Left ventricle myocardium superior (tissue), 1 donor: ENCODE results near the gene LYZL4. TPM values are rescaled to one million over a fixed set of nuclear protein-coding genes. Genes with fewer than 3 reads are reported as not detected.
A peak's percentile ranks its signal among the peaks of the same experiment; 100 is the strongest.

Source experiments
- ATAC-seq: fragments of 200-7000 bp; cut with Tn5 transposase; one replicate; pipeline ENCODE4 v1.9.1; 2020; ENCODE audit warnings: mild to moderate bottlenecking, moderate library complexity
- DNase-seq: peaks from one replicate; pipeline ENCODE4 v3.0.0-alpha.2; 2020
- intact Hi-C: fragments of 100-400 bp; cut with micrococcal nuclease; formaldehyde crosslinking; loops from one replicate; pipeline ENCODE4 v1.11.0; 2022
- total RNA-seq: library from RNA; stranded (reverse); fragmentation: NEBNext Ultra II Directional; extraction: Animal tissue kit (Norgen Biotek cat#: 25700); gene quantifications from one replicate; pipeline ENCODE4 v1.2.1, GENCODE V29; 2021
- donor health status: DM: no; HTN: yes; CAD: no; lungs with severe emphysema.

Gene LYZL4
- total RNA-seq, 1 donor from 2014 or later = not detected

DNA sequence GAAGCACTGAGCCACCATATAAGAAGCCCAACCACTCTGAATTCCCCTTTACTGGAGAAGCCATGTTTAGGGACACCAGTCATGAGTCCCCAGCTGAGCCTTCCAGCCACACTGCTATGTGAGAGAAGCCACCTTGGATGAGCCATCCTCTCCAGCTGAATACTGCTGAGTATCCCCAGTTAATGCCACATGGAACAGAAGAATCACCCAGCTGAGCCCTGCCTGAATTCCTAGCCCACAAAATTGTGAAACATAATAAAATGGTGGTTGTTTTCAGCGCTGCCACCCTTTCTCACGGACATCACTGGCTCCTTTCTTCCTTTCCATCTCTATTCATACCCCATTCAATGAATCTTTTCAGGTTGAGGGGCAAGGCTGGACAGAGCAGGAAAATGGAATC lies 22.1 kb upstream of the LYZL4 start:
- ATAC-seq (no peak), DNase-seq (no peak)
- intact Hi-C loops = no loop called here

DNA sequence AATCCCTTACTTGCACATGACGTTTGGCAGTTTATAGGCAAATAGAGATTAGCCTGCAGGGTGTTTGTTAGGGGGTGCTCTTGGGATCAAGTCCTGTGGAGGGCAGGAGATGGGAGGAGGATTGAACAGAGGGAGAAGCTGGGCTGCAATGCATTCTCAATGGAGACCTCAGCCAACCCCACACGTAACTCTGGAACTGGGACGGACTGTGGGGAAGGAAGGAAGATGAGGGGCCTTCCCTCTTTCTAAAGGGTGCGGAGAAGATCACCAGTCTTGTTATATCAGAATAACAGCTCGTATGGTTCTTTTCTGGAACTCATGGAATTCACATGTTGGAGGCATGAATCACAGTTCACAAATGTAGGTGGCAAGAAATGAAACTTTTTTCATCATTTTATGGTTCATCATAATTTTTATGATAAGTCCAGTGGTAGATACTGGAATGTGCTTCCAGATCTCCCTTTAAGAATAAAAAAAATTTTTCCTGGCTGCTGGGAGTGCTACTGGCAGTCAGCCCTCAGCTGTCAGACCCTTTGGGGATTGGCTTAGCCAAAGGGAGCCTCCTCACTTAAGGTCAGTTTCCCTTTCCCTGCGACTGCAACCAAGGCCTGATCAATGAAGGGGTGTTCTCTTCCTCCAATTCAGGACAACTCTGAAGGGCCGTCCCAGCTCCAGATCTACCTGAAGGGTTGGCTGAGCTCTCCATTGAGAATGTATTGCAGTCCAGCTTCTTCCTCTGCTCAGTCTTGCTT lies 20.5 kb upstream of the LYZL4 start:
- ATAC-seq = peak; percentile 52
- intact Hi-C loops = no loop called here
- DNase-seq = no peak

DNA sequence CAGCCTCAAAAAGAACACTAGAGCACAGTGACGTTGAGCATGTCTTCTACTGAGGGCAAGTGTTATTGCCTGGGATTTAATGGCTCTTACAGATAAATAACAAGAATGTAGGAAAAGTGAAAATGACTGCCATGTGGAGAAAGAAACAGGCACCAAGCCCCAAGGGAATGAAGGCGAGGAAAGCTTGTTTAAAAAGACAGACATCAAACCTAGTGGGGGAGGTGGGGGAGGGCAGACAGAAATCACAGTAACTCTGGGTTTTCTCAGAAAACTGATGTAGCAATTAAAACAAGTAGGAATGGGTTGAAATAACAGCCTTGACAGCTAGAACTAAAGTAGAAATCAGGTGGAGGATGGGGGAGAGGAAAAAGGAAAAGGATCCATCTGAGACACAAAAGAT lies 18.4 kb upstream of the LYZL4 start:
- intact Hi-C loops = no loop called here
- no peak for DNase-seq
- ATAC-seq = no peak

DNA sequence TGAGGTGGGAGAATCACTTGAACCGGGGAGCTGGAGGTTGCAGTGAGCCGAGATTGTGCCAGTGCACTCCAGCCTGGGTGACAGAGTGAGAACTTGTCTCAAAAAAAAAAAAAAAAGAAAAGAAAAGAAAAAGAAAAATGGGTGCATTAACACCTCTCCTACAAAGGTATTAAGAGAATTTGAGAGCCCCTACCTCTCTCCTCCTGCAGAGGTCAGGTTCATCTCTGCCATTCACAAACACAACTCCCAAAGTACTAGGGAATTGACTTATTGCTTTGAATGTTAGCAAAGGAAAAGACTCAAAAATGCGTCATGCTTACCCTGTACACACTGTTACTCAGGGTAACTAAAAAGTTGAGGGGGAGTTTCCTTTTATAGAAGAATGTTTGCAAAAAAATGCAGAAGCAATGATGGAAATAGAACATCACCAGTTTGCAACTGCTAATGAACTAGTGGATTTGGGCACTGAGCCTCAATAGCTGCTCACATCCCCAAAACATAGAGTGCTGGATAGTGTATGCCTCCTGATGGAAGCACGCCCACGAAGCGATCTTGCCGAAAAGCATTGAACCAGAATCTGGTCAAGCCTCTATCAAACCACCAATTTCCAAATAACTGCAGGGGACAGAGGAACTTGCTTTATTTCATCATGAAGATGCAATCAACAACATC lies 15.5 kb upstream of the LYZL4 start:
- ATAC-seq = no peak
- intact Hi-C loops = no loop called here
- no peak for DNase-seq

DNA sequence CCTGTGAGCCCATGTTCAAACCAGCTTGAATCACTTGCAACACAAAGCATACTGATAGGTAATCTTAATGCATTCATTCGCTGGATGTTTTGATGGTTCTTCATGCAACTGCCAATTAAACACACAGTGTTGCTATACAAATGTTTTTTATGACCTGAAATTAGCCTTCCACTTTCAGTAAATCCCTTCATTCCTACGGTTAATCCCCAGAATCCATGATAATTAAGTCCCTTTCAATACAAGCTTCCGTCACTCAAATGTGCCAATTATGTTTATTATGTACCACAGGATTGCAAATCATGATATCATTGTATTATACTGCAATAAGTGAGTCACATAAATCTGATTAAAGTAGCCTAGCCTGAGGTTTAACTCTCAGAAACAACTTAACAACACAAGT lies 14.5 kb upstream of the LYZL4 start:
- DNase-seq = no peak
- no peak for ATAC-seq
- intact Hi-C loops = no loop called here

DNA sequence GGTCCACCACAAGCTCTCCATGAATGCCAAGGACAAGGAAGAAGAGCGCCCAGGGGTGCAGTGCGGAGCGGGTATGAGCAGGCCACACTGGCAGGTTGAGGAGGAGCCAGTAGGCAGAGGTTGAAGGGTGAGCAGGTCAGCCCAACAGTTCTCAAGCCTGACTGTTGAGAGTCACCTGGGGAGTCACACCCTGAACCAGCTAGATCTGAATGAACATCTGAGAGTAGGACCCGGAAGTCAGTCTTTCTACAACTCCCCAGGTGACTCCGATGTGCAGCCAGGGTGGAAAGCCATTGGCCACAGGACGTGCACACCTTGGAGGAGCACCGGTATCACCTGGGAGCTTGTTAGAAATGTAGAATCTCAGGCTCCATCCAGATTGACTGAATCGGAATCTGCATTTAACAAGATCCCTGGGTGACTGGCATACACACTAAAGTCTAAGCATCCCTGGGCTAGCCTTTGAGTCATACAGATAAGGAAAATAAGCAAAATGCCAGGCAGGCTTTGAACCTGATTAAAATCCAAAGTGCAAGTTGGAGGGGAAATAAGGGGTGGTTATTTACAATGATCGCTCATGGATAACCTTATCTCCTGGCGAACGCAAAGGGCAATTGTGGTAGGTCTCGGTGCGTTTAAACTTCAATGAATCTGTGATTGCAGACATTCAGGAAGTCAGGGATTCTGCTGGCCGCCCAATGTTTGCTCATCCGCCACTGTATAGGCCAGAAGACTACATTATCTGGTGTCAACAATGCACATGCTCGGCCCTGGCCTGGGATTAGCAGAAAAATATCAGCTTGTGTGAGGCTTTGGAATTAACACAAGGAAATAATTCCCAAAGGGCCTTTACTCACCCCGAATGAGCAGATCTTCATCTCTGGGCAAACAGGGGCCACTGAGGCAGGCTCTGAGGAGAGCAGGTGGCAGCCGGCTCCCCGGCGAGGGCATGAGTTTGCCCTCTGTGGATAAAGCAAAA lies 11.7 kb upstream of the LYZL4 start:
- intact Hi-C loops = no loop called here
- DNase-seq = no peak
- no peak for ATAC-seq

DNA sequence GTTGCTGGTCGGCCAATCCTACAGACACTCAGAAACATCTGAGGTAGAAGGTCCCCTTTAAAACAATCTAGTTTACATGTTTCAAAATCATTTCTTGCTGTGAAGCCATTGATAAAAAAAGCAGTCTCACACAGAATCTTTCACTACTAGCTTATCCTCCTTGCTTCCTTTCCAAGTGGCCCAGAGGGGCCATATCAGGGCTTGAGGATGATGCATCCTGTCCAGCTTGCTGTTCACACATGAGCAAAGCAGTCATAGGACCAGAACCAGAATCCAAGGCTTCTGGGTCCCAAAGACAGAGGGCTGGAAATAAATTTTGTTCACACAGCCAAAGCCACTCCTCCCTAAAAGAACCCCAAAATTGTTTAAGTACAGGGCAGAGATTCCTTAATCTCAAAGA lies 9.2 kb upstream of the LYZL4 start:
- ATAC-seq = peak; percentile 64
- intact Hi-C loops = no loop called here

DNA sequence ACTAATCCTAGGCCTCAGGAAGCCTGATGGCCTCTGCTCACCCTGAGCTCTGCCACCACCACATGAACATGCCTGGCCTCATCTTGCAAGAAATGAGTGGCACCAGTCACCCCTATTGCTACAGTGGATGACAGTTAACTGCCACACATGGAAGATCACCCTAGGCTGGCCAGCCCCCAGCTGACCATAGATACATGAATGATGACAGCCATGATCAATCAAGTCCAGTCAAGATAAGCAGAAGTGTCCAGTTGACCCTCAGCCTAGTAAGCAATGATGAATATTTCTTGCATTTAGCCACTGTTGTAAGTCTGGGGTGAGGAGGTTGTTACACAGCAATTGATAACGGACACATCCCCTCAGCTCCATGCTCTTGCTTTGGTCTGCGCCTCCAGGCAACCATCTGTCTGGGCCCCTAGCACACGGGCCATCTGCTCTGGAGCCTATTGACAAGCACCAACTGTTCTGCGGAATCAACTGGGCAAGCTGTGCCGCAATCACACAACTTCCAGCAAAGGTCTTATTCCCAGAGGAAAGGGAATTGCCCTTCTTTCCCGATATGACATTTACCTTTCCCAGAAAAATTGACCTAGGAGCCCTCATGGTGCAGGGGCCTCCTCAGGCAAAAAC lies 2.2 kb upstream of the LYZL4 start:
- ATAC-seq (no peak), DNase-seq (no peak)

More for the DNA sequence above, 9.2 kb upstream of the LYZL4 start:
- no peak for DNase-seq

DNA sequence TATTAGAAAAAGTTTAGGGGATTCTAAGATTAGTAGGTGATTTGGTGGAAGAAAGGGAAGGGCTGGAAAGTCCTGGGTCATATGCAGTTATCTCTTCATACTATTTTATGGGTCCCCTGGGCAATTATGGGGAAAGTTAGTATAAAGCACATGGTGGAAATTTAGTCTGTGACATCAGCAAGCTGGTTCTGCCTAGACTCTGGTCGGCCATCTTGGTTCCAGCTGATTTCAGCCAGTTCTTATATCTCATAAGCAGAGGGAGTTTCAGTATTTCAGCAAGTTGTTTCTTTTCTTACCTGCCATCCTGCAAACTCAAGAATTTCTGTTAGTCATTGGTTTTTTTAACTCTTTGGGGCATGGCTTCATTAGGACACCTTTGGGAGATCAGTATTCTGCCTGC lies 1.0 kb upstream of the LYZL4 start:
- DNase-seq = no peak
- no peak for ATAC-seq
- intact Hi-C loops = no loop called here

More for the DNA sequence above, 2.2 kb upstream of the LYZL4 start:
- intact Hi-C loops = no loop called here

DNA sequence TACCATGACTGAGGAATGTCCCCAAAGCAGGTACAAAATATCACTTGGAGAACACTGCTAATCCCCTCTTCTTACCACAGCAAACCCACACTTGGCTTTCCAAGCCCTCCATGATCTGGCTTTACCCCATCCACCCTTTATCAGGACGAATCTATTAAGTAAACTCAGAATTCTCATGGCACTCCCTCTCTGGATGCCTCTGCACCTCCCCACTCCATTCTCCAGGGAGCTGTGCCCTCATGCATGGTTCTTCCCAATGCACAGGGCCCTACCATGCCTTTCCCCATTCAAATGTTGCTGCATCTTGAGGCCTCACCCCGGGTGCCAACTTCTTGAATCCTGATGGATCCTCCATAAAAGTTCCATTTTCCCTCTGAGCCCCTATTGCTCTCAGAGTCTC lies 2.3 kb downstream of the LYZL4 start:
- intact Hi-C loops = no loop called here
- ATAC-seq (no peak), DNase-seq (no peak)

DNA sequence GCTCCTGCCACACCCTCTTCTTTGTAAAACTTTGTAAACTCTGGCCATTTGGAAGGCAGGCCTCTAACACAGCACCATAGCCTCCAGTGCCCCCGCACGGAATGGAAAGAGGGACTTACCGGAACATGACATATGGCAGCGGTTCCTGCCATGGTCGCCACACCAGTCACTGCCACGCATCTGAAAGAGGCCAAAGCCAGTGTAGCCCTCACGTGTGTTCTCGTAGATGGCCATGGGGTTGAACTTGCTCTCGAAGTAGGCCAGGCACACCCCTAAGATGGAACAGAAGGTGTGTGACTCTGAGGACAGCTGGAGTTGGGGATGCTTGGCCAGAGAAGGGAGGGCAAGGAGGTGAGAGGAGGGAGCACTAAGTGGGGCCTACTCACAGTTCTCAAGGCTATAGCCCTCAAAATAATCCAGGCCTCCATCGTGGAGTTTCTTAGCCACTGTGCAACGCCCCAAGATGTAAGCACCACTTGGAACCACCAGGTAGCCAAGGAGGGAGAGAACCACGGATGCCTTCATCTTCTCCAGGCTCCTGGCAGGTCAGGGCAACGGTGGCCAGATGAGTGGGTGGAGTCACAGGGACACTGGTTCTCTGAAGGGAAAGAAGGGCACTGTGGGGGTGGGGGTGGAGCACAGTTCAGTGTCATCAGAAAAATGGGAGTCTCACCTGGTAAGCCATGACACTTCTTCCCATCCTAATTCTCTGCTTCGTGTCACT lies 3.5 kb downstream of the LYZL4 start:
- intact Hi-C loops = no loop called here
- ATAC-seq = no peak

DNA sequence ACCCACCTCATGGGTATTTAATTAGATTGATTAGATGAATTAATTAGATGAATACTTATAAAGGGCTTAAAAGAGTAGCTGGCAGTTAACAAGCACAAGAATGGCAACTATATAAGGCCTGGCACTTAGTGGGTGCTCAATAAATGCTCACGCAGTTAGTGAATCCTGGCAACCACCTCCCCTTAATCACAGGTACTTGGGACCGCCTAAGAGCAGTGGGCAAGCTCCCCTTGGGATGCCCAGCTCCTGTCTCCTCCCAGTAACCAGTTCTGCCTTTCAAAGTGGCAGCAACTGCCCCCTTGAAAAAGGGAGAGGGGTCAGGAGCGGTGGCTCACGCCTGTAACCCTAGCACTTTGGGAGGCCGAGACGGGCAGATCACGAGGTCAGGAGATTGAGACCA lies 4.6 kb downstream of the LYZL4 start:
- DNase-seq (no peak), ATAC-seq (no peak)

More for the DNA sequence above, 3.5 kb downstream of the LYZL4 start:
- DNase-seq = no peak

DNA sequence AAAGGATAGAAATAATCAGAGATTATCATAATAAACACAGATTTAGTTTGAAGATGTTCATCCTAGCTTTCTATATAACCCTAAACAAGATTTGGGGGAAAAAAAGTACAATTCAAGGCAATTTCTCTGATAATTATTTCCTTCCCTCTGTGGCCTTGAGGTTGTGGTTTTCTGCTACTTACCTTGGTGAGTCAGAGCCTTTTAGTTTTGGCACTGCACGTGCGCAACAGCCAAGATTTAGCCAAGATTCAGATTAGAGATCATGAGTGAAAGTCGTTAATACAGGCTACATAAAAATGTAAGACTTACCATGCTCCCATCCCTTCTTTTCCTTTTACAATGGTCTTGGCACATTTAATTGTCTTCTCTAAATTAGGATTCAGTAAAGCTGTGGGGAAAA lies 6.7 kb downstream of the LYZL4 start:
- intact Hi-C loops = no loop called here
- ATAC-seq (no peak), DNase-seq (no peak)

More for the DNA sequence above, 4.6 kb downstream of the LYZL4 start:
- intact Hi-C loops = no loop called here

DNA sequence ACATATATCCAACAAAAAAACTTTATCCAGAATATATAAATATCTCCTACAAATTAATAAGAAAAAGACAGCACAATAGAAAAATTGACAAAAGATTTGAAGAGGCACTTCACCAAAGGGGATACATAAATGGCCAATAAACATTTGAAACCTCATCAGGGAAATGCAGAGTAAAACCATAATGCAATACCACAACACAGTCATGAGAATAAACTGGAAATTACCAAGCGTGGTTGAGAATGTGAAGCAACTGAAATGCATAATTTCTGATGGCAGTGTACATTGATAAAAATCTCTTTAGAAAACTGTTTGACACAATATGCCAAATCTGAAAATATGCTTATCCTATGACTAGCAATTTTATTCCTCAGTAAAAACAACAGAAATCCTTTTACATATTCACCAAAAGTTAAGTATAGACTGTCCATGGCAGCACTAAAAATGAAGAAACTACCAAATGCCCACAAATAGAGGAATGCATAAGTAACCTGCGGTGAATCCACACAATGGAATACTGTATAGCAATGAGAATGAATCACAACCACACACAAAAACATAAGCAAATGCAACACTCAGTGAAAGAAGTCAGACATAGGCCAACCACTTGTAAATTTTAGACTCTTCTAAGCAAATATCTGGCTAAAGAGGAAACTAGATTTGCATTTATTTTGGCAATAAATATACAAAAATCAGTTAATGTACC lies 7.9 kb downstream of the LYZL4 start:
- ATAC-seq = no peak
- DNase-seq = no peak
- intact Hi-C loops = no loop called here

DNA sequence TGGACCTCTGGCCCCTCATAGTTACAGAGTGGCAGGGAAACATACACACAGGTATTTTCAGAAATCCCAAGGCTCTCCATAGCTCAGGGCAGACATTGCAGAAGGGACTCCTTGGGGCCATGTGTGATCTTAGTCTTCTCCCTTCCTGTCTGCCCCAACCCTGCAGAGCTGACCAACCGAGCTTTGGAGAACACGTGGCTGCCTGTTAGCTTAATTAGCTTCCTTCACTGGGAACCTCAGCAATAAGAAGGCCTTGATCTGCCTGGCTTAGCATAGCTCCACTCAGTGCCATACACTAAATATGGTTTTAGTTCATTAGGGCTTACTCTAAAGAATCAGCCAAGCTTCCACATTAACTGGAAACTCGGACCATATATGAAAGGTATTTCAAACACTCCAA lies 12.3 kb downstream of the LYZL4 start:
- ATAC-seq (no peak), DNase-seq (no peak)
- intact Hi-C loops = no loop called here

DNA sequence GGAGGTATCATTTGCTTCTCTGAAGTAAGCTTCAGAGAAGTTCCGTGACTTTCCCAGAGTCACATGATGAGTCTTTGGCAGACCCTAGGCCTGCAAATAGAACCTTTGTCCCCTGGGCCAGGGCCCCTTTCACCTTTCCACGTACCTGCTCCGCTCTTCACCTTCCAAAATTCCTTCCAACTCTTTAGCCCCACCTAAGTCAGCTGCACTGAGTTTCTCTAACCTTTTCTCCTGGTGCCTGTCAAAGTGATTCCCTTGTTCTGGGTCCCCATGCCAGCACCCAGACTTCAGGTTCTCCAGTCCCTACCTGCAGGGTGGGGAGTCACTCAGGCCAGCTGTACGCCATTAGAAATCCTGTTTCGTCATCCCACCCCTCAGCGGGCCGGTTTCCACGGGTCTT lies 12.8 kb downstream of the LYZL4 start:
- intact Hi-C loops = no loop called here
- no peak for DNase-seq
- no peak for ATAC-seq

DNA sequence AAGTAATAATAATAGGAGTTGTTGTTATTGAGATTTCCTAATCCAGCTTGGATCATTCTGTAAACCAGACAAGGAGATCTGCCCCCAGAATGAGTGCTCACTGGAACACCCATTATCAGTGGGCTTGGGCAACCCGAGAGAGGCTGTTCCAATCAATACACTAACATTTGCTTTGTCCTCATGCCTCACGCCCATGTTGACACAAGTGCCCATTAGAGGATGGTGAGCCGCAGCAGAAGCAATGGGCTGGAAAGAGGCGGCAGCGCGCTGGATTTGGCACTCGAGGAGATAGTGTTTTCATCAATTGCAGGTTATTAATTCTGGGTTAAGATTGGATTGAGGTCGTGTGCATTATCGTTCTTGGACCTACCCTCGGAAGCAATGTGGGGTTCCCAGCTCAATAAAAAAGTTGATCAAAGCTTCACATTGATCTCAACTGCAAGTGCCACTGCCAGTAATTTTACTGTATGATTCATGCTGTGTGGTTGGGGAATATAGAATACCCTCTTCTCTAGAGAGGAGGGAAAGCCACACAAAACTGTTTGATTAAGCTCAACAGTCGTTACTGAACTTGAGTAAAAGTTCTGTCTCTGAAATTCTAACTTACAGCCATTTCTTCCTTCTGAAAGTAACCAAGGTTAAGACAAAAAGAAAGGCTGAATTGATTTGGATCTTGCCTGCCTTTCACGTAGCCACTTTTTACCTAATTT lies 15.7 kb downstream of the LYZL4 start:
- ATAC-seq (no peak), DNase-seq (no peak)
- intact Hi-C loops = no loop called here
